Tibial artery (tissue), 4 donors: ENCODE measurements around the gene ITGAX.
A peak's percentile ranks its signal among the peaks of the same experiment; 100 is the strongest.

ENCODE experiments used
- DNase-seq, 2 donors: peaks; one replicate each; pipeline ENCODE4 v3.0.0-alpha.2; 2019
- H3K27ac ChIP-seq, 2 donors: fragments of 200-600 bp; sonication (generic) in 1 of 2; 1 replicate in 1 of 2; 2 replicates in 1 of 2; pipeline ENCODE4 v1.5.1; 2018 to 2019; ENCODE audit warnings: mild to moderate bottlenecking in 1 of 2
- H3K27me3 ChIP-seq, 2 donors: fragments of 200-600 bp; sonication (generic) in 1 of 2; one replicate each; pipeline versions ENCODE4 v1.5.1 to v1.6.0; 2016 to 2019
- H3K36me3 ChIP-seq, 3 donors: fragments of 200-600 bp; sonication (generic) in 2 of 3; one replicate each; pipeline ENCODE4 v1.5.1; 2016 to 2019; ENCODE audit warnings: mild to moderate bottlenecking in 2 of 3
- H3K4me1 ChIP-seq, 4 donors: fragments of 200-600 bp; sonication (generic) in 2 of 4; 1 replicate in 3 of 4; 2 replicates in 1 of 4; pipeline ENCODE4 v1.5.1; 2016 to 2019
- H3K4me3 ChIP-seq, 2 donors: fragments of 200-600 bp; sonication (generic) in 1 of 2; 1 replicate in 1 of 2; 2 replicates in 1 of 2; pipeline ENCODE4 v1.5.1; 2018 to 2019; ENCODE audit warnings: mild to moderate bottlenecking in 2 of 2
- H3K9me3 ChIP-seq, 3 donors: fragments of 200-600 bp; sonication (generic) in 1 of 3; one replicate each; pipeline ENCODE4 v1.5.1; 2016 to 2019
- intact Hi-C: fragments of 100-400 bp; cut with DNase I; formaldehyde crosslinking; loops from one replicate; pipeline ENCODE4 v1.15.0; 2023; ENCODE audit warnings: low total_unique reads
- TF ChIP-seq, protein P1 (sequence below), 2 experiments: fragments of 200-600 bp in 1 of 2; fragments of 450-650 bp in 1 of 2; IDR thresholded peaks; one replicate each; pipeline ENCODE4 v1.5.1; 2017 to 2019; ENCODE audit warnings: antibody characterized with exemption in 2 of 2, mild to moderate bottlenecking in 1 of 2, moderate library complexity in 1 of 2

Gene ITGAX

DNA sequence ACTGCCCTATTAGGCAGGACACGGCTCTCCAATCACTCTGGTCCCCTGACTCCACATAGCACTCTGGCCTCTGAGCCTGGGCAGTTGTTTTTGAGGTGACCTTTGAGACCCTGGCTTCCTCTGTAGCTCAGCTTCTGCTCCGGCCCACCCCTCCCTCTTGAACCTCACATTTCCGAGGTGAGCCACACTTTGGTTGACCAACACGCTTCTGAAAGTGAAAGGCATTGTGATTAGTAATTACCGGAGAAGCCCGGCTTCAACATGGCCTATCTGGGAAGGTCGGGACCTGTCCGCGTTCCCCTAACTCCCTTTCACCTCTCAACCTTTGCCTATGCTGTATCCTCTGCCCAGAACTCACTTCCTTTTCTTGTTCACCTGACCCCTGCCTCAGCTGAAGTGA lies 10.3 kb upstream of the ITGAX start:
- peak in 1 of 2 donors; percentile 35 for DNase-seq
- Histone ChIP-seq H3K27me3 (peaks cover 0 to under 1% of the 10 kb centered on the region in 2 donors), H3K27ac (no peak overlapping the region), H3K4me1 (no peaks in the 10 kb centered on the region), H3K36me3 (no peaks in the 10 kb centered on the region), H3K9me3 (no peaks in the 10 kb centered on the region), H3K4me3 (no peak overlapping the region)
- intact Hi-C loops: no loop called here
- TF ChIP-seq, protein P1, sequence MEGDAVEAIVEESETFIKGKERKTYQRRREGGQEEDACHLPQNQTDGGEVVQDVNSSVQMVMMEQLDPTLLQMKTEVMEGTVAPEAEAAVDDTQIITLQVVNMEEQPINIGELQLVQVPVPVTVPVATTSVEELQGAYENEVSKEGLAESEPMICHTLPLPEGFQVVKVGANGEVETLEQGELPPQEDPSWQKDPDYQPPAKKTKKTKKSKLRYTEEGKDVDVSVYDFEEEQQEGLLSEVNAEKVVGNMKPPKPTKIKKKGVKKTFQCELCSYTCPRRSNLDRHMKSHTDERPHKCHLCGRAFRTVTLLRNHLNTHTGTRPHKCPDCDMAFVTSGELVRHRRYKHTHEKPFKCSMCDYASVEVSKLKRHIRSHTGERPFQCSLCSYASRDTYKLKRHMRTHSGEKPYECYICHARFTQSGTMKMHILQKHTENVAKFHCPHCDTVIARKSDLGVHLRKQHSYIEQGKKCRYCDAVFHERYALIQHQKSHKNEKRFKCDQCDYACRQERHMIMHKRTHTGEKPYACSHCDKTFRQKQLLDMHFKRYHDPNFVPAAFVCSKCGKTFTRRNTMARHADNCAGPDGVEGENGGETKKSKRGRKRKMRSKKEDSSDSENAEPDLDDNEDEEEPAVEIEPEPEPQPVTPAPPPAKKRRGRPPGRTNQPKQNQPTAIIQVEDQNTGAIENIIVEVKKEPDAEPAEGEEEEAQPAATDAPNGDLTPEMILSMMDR (IDR thresholded peaks at IDR 0.05): no peak

DNA sequence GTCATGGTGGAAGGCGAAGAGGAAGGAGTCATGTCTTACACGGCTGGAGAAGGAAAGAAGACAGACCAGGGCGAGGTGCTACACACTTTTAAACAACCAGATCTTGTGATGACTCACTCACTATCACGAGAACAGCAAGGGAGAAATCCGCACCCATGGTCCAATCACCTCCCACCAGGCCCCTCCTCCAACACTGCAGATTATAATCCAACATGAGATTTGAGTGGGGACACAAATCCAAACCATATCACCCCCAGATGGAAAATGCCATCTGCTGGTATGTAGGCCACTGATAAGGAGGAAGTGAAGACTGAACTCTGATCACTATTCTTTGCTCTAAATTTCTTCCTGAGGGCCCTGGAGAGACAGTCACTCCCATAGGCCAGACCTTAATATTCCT lies 7.5 kb upstream of the ITGAX start:
- Histone ChIP-seq H3K27ac (no peak overlapping the region), H3K4me3 (no peak overlapping the region), H3K4me1 (no peaks in the 10 kb centered on the region), H3K36me3 (no peaks in the 10 kb centered on the region), H3K27me3 (peaks cover 0 to 7% of the 10 kb centered on the region in 2 donors), H3K9me3 (no peaks in the 10 kb centered on the region)
- peak in 1 of 2 donors; percentile 15 for DNase-seq
- TF ChIP-seq, protein P1 (IDR thresholded peaks at IDR 0.05): no peak
- intact Hi-C loops: no loop called here

DNA sequence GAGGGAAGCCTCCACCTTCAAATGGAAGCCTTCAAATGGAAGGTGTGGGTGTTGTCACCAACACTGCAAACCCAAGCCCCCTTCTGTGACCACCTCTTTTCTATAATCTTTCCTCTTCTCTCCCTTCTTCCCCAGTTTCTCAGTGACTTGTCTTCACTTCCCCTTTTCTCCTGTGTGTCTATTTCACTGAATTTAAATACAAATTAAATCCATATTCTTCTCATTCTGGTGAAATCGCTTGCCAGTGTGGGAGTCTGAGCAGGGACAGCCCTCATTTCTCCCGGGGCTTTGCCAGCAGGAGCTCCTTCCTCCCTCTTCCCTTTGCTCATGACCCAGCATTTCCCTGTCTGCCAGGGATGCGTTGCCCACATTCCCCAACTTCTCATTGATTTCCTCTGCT lies 6.4 kb upstream of the ITGAX start:
- intact Hi-C loops: no loop called here
- H3K4me1 ChIP-seq: no peaks in the 10 kb centered on the region
- no peaks in the 10 kb centered on the region for H3K9me3 ChIP-seq
- H3K4me3 ChIP-seq: no peak overlapping the region
- H3K27ac ChIP-seq: no peak overlapping the region
- no peak for DNase-seq
- peaks cover 0 to 10% of the 10 kb centered on the region in 2 donors for H3K27me3 ChIP-seq
- TF ChIP-seq, protein P1 (IDR thresholded peaks at IDR 0.05): no peak
- no peaks in the 10 kb centered on the region for H3K36me3 ChIP-seq

DNA sequence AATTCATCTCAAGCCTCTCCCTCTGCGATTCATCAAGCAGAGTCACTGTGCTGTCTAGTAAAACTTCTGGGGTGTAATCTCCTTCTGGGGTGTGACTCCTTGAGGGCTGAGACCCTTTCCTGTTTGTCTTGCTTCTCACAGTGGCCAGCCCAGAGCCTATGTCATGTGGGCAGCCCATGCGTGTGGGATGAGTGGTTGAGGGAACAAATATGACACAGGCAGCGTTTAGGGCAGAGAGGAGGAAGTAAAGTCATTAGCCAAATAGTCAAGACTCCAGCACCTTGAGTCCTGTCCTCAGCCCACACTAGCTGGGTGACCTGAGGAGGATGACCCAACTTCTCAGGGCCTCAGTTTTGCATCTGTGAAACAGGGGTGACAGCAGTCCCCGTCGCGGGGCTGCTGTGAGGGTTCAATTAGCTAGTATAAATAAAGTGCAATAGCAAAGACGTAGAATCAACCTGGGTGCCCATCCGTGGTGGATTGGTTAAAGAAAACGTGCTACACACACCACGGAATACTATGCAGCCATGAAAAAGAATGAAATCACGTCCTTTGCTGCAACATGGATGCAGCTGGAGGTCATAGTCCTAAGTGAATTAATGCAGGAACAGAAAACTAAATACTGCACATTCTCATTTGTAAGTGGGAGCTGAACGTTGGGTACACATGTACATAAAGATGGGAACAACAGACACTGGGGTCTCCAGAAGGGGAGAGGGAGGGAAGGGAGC lies 4.5 kb upstream of the ITGAX start:
- TF ChIP-seq, protein P1 (IDR thresholded peaks at IDR 0.05): no peak
- DNase-seq: peak in 1 of 2 donors; percentile 45
- no peaks in the 10 kb centered on the region for H3K36me3 ChIP-seq
- peaks cover 0 to 10% of the 10 kb centered on the region in 2 donors for H3K27me3 ChIP-seq
- H3K4me3 ChIP-seq: no peak overlapping the region
- H3K4me1 ChIP-seq: no peaks in the 10 kb centered on the region
- H3K9me3 ChIP-seq: no peaks in the 10 kb centered on the region
- intact Hi-C loops: no loop called here
- H3K27ac ChIP-seq: no peak overlapping the region

DNA sequence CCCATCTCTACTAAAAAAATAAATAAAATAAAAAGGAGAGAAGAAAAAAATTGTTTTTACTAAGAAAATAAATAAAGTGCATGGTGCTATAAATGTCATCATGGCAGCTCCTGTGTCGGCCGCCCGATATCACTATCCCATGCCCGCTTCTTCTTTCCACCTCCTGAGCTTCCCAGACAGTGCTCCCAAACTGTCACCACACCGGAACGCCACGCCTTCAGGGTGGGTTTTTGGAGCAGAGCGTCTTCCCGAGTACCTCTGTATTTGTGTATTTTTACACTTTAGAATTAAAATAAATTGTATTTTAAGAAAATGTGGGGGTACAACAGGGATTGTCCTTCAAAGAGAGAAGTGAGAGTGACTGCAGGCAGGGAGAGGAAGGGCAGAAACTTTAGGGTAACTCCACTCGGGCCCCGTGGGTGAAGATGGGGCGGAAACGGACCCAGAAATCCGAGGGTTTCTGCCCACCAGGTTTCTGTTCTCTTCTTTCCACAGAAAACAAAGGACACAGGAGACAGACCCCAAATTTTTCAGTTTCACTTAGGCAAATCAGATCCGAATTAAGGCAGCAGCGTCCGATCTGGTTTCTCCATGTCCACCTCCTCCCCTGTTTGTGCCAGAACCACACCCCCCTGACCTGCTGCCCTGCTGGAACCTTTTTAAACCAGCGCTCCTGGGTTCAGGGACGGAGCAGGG lies 3.6 kb upstream of the ITGAX start:
- H3K4me1 ChIP-seq: no peaks in the 10 kb centered on the region
- H3K27me3 ChIP-seq: peaks cover 0 to 10% of the 10 kb centered on the region in 2 donors
- H3K9me3 ChIP-seq: no peaks in the 10 kb centered on the region
- no peak overlapping the region for H3K27ac ChIP-seq
- TF ChIP-seq, protein P1 (IDR thresholded peaks at IDR 0.05): no peak
- intact Hi-C loops: no loop called here
- no peaks in the 10 kb centered on the region for H3K36me3 ChIP-seq
- no peak for DNase-seq
- no peak overlapping the region for H3K4me3 ChIP-seq
